22Rv1 (cell line): Measurements from ENCODE around the gene LTBP1.

Experiments
- ZFX ChIP-seq: fragments of 450-650 bp; IDR thresholded peaks from 2 replicates; pipeline ENCODE4 v1.6.1; 2017; ENCODE audit warnings: antibody characterized with exemption, borderline replicate concordance
- TF ChIP-seq, protein P1 (sequence below): fragments of 450-650 bp; IDR thresholded peaks from 2 replicates; pipeline ENCODE4 v1.5.1; 2017; ENCODE audit warnings: mild to moderate bottlenecking

DNA sequence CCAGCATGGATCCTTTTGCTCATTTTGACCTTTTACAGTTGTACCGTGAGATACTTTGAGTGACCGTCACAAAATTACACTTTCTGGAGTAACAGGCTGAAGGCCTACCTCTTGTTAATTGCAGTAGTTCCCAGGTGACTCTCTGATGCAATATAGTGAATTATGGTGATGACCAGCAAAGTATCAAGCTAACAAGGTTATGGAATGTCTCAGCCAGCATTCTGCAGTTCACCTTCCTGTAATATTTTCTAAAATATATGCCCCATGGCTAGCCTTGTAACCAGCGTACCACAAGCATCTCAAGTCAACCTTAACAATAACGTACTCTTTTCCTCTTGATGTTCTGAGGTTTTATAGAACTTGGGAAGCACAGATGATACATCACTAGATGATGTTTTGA, 234.7 kb downstream of the LTBP1 start:
- TF ChIP-seq, protein P1, sequence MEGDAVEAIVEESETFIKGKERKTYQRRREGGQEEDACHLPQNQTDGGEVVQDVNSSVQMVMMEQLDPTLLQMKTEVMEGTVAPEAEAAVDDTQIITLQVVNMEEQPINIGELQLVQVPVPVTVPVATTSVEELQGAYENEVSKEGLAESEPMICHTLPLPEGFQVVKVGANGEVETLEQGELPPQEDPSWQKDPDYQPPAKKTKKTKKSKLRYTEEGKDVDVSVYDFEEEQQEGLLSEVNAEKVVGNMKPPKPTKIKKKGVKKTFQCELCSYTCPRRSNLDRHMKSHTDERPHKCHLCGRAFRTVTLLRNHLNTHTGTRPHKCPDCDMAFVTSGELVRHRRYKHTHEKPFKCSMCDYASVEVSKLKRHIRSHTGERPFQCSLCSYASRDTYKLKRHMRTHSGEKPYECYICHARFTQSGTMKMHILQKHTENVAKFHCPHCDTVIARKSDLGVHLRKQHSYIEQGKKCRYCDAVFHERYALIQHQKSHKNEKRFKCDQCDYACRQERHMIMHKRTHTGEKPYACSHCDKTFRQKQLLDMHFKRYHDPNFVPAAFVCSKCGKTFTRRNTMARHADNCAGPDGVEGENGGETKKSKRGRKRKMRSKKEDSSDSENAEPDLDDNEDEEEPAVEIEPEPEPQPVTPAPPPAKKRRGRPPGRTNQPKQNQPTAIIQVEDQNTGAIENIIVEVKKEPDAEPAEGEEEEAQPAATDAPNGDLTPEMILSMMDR, result no peak
- TF ChIP-seq ZFX, result no peak
